Thymus (tissue), 11 donors: ENCODE measurements around the gene MMAA. TPM values are rescaled to one million over a fixed set of nuclear protein-coding genes. Genes with fewer than 3 reads are reported as not detected.
"Not testable (repeated sequence)": the region's sequence is repeated elsewhere in the genome, so short reads cannot be mapped to it uniquely, and the experiment has no call there.

ENCODE experiments used
- DNase-seq, 9 donors: peaks; one replicate each; pipeline ENCODE4 v3.0.0-alpha.2; 2013; ENCODE audit warnings: low spot score in 9 of 9, low read depth in 6 of 9, missing footprints in 1 of 9
- H3K27ac ChIP-seq, 2 donors: one replicate each; pipeline ENCODE4 v1.5.1; 2013; ENCODE audit warnings: control low read depth in 1 of 2, low read depth in 1 of 2, low read length in 1 of 2, mild to moderate bottlenecking in 1 of 2, moderate library complexity in 1 of 2
- H3K27me3 ChIP-seq, 2 donors: one replicate each; pipeline ENCODE4 v1.5.1; 2013; ENCODE audit warnings: low read length in 1 of 2; ENCODE audit not compliant: control insufficient read depth in 2 of 2, insufficient read depth in 1 of 2
- H3K36me3 ChIP-seq, 2 donors: one replicate each; pipeline ENCODE4 v1.5.1; 2013; ENCODE audit warnings: low read length in 1 of 2, mild to moderate bottlenecking in 1 of 2, moderate library complexity in 1 of 2; ENCODE audit not compliant: control insufficient read depth in 2 of 2, insufficient read depth in 2 of 2
- H3K4me1 ChIP-seq, 2 donors: one replicate each; pipeline ENCODE4 v1.5.1; 2013; ENCODE audit warnings: low read length in 2 of 2; ENCODE audit not compliant: control insufficient read depth in 2 of 2, insufficient read depth in 2 of 2
- H3K4me3 ChIP-seq, 2 donors: one replicate each; pipeline ENCODE4 v1.5.1; 2013; ENCODE audit warnings: low read length in 2 of 2, control low read depth in 1 of 2, mild to moderate bottlenecking in 1 of 2
- H3K9me3 ChIP-seq, 2 donors: one replicate each; pipeline ENCODE4 v1.5.1; 2013; ENCODE audit warnings: low read length in 1 of 2, mild to moderate bottlenecking in 1 of 2; ENCODE audit not compliant: control insufficient read depth in 2 of 2, insufficient read depth in 1 of 2
- WGBS: extraction: QIAGEN DNeasy Blood & Tissue Kit; methylation state at CpG from one replicate; pipeline ENCODE4 v1.1.7; 2013; 5-methylcytosine and 5-hydroxymethylcytosine counted together
- polyA plus RNA-seq: library from polyadenylated mRNA; stranded (reverse); fragments of 200-250 nt; gene quantifications from one replicate; pipeline ENCODE4 v1.2.3, GENCODE V29; 2013
- total RNA-seq: library from RNA; stranded (reverse); fragments of 120-200 nt; gene quantifications from one replicate; pipeline ENCODE4 v1.2.4, GENCODE V29; 2013
- donor health status: healthy.

Gene MMAA
- total and polyA plus RNA-seq, 2 donors: 11.7 to 11.9 TPM

GRCh38 chr4:145623831-145624230, 4.6 kb downstream of the MMAA start:
- Histone ChIP-seq H3K4me3 (no peak overlapping the region), H3K36me3 (no peaks in the 10 kb centered on the region), H3K9me3 (no peaks in the 10 kb centered on the region), H3K4me1 (peaks cover 7 to 9% of the 10 kb centered on the region in 2 donors), H3K27ac (no peak overlapping the region), H3K27me3 (no peaks in the 10 kb centered on the region)
- no peak for DNase-seq
- 94% methylated on average over 1 of the region's 1 CpG for WGBS

- Histone ChIP-seq H3K36me3 (no peaks in the 10 kb centered on the region), H3K9me3 (no peaks in the 10 kb centered on the region), H3K27me3 (no peaks in the 10 kb centered on the region), H3K4me3 (no peak overlapping the region), H3K27ac (no peak overlapping the region), H3K4me1 (peaks cover 0 to under 1% of the 10 kb centered on the region in 2 donors)
- no peak for DNase-seq
- WGBS: 84% methylated on average over 10 of the region's 10 CpGs
These were observed 6.8 kb downstream of the MMAA start for GRCh38 chr4:145625677-145626622.

GRCh38 chr4:145626623-145626982, 7.4 kb downstream of the MMAA start:
- no peaks in the 10 kb centered on the region for H3K27me3 ChIP-seq
- no peaks in the 10 kb centered on the region for H3K36me3 ChIP-seq
- H3K9me3 ChIP-seq: no peaks in the 10 kb centered on the region
- DNase-seq: no peak
- no peaks in the 10 kb centered on the region for H3K4me1 ChIP-seq
- no peak overlapping the region for H3K4me3 ChIP-seq
- no peak overlapping the region for H3K27ac ChIP-seq
- 96% methylated on average over 2 of the region's 2 CpGs for WGBS

GRCh38 chr4:145635117-145635516, 15.9 kb downstream of the MMAA start:
- Histone ChIP-seq H3K9me3 (no peaks in the 10 kb centered on the region), H3K27ac (peak overlapping the region in 1 of 2 donors; percentile 62), H3K4me1 (peaks cover 0 to 21% of the 10 kb centered on the region in 2 donors), H3K4me3 (no peak overlapping the region), H3K27me3 (no peaks in the 10 kb centered on the region), H3K36me3 (peaks cover 0 to 2% of the 10 kb centered on the region in 2 donors)
- DNase-seq: peak in 1 of 9 donors; percentile 47
- WGBS: 26% methylated on average over 1 of the region's 1 CpG

GRCh38 chr4:145635630-145636029, 16.4 kb downstream of the MMAA start:
- no peak for DNase-seq
- no peaks in the 10 kb centered on the region for H3K27me3 ChIP-seq
- H3K36me3 ChIP-seq: peaks cover 0 to 2% of the 10 kb centered on the region in 2 donors
- H3K4me1 ChIP-seq: peaks cover 0 to 21% of the 10 kb centered on the region in 2 donors
- no peak overlapping the region for H3K4me3 ChIP-seq
- H3K27ac ChIP-seq: peak overlapping the region in 1 of 2 donors; percentile 62
- no peaks in the 10 kb centered on the region for H3K9me3 ChIP-seq

GRCh38 chr4:145639186-145639698, 20.1 kb downstream of the MMAA start:
- Histone ChIP-seq H3K4me3 (no peak overlapping the region), H3K36me3 (peaks cover 2 to 4% of the 10 kb centered on the region in 2 donors), H3K9me3 (no peaks in the 10 kb centered on the region), H3K4me1 (peaks cover 0 to 23% of the 10 kb centered on the region in 2 donors), H3K27ac (peak overlapping the region in 1 of 2 donors; percentile 26), H3K27me3 (no peaks in the 10 kb centered on the region)
- 60% methylated on average over 6 of the region's 6 CpGs for WGBS
- DNase-seq: peak in 1 of 9 donors; percentile 33

GRCh38 chr4:145640236-145640635, 21.1 kb downstream of the MMAA start:
- H3K36me3 ChIP-seq, DNase-seq: not testable (repeated sequence)
- peaks cover 0 to 14% of the 10 kb centered on the region in 2 donors for H3K4me1 ChIP-seq

GRCh38 chr4:145643295-145643694, 24.1 kb downstream of the MMAA start:
- Histone ChIP-seq H3K27ac (no peak overlapping the region), H3K9me3 (no peaks in the 10 kb centered on the region), H3K27me3 (no peaks in the 10 kb centered on the region), H3K4me1 (peaks cover 0 to 9% of the 10 kb centered on the region in 2 donors), H3K36me3 (peaks cover 6 to 19% of the 10 kb centered on the region in 2 donors), H3K4me3 (no peak overlapping the region)
- 99% methylated on average over 1 of the region's 1 CpG for WGBS
- DNase-seq: no peak

More at GRCh38 chr4:145640236-145640635, 21.1 kb downstream of the MMAA start:
- H3K27ac ChIP-seq, H3K9me3 ChIP-seq, H3K27me3 ChIP-seq, H3K4me3 ChIP-seq: not testable (repeated sequence)
- 96% methylated on average over 2 of the region's 2 CpGs for WGBS

- no peaks in the 10 kb centered on the region for H3K27me3 ChIP-seq
- peaks cover 0 to 4% of the 10 kb centered on the region in 2 donors for H3K4me1 ChIP-seq
- 79% methylated on average over 3 of the region's 3 CpGs for WGBS
- DNase-seq: no peak
- no peak overlapping the region for H3K4me3 ChIP-seq
- H3K36me3 ChIP-seq: peaks cover 6 to 22% of the 10 kb centered on the region in 2 donors
- no peak overlapping the region for H3K27ac ChIP-seq
- H3K9me3 ChIP-seq: no peaks in the 10 kb centered on the region
These were observed 25.5 kb downstream of the MMAA start for GRCh38 chr4:145644699-145645098.
